Measurements from ENCODE around the gene MRFAP1. TPM values are rescaled to one million over a fixed set of nuclear protein-coding genes. Genes with fewer than 3 reads are reported as not detected.

Gene MRFAP1
- total and polyA plus RNA-seq, 2 of the 4 experiments (the other 2 are of a cell fraction) = 65.4 to 268 TPM

- Histone ChIP-seq H2BK5ac (ENCODE audit: low read depth, low read length, poor library complexity, severe bottlenecking) (no peak overlapping the region), H4K5ac (ENCODE audit: low read depth, low read length) (no peak overlapping the region), H2BK120ac (ENCODE audit: low read depth, low read length) (no peak overlapping the region), H4K8ac (ENCODE audit: low read depth in 2 of 2, low read length in 2 of 2) (no peak overlapping the region), H3K9me1 (ENCODE audit: insufficient read depth, low read length) (0 out of 2 replicates have a peak, but pooled peaks cover 6% of the 10 kb centered on the region), H3K14ac (replicated peaks; ENCODE audit: low read depth, low read length) (no peak overlapping the region), H3K56ac (ENCODE audit: extremely low read depth, insufficient read depth, low read length) (no peak overlapping the region), H3K4ac (ENCODE audit: low read depth, low read length) (no peak overlapping the region), H3K4me3 (ENCODE audit: insufficient read depth, low read depth, low read length) (no peak overlapping the region), H3K79me1 (ENCODE audit: low read depth in 1 of 2, low read length in 2 of 2) (no peaks in the 10 kb centered on the region), H3K9me3 (ENCODE audit: control insufficient read depth, insufficient read depth, low read length) (no peaks in the 10 kb centered on the region), H3K23ac (ENCODE audit: low read depth, low read length) (no peak overlapping the region), H3K27me3 (ENCODE audit: control insufficient read depth, insufficient read depth, low read length) (no peaks in the 10 kb centered on the region), H2AK5ac (ENCODE audit: low read depth, low read length) (no peak overlapping the region), H3K4me2 (ENCODE audit: low read depth, low read length) (no peak overlapping the region), H4K20me1 (ENCODE audit: insufficient read depth, low read length) (no peaks in the 10 kb centered on the region), H2AK9ac (replicated peaks; ENCODE audit: low read depth, low read length, poor library complexity) (no peak overlapping the region), H3K27ac (ENCODE audit: insufficient read depth, low read length) (no peak overlapping the region), H3K36me3 (ENCODE audit: control insufficient read depth, insufficient read depth, low read length) (peaks cover 37% of the 10 kb centered on the region), H2BK15ac (ENCODE audit: low read depth, low read length) (no peak overlapping the region), H3K4me1 (ENCODE audit: control insufficient read depth, insufficient read depth, low read length) (no peaks in the 10 kb centered on the region), H2AFZ (replicated peaks; ENCODE audit: low read length, poor library complexity) (no peak overlapping the region), H4K91ac (ENCODE audit: insufficient read depth, low read depth, low read length) (no peak overlapping the region), H3K9ac (ENCODE audit: low read depth, low read length) (no peak overlapping the region), H2BK20ac (ENCODE audit: low read depth, low read length) (no peak overlapping the region), H3K18ac (ENCODE audit: low read depth, low read length) (no peak overlapping the region)
- intact Hi-C loops (cut with micrococcal nuclease) (no loop called here), in situ Hi-C loops (cut with MboI; ENCODE audit: low sequenced_read_pairs) (no loop called here), dilution Hi-C loops (cut with HindIII; ENCODE audit: low sequenced_read_pairs, unreplicated experiment) (no loop called here)
- no peak for ATAC-seq (ENCODE audit: low read depth)
- no CpG with 5 or more reads among the region's 10 CpGs for WGBS, 2 experiments (ENCODE audit: extremely low coverage in 2 of 2, insufficient read length in 1 of 2)
- CTCF ChIA-PET = no interaction called here
- no peak for TF ChIP-seq RAD21 (IDR thresholded peaks at IDR 0.05; ENCODE audit: low read length)
- TF ChIP-seq USF2 (IDR thresholded peaks at IDR 0.05; ENCODE audit: low read depth, low read length) = no peak
- POLR2A ChIA-PET (ENCODE audit: unreplicated experiment) = no interaction called here
- BruUV-seq (replicated peaks) = no TSS peak
- no peak for DNase-seq
These were observed 42.4 kb upstream of the MRFAP1 start for GRCh38 chr4:6598127-6598526.
